Stimulated activated CD8-positive, alpha-beta memory T cell treated with anti-CD3 and anti-CD28 coated beads, Interleukin-15, amount 100 ng/mL, for 24 hours (primary cell): ENCODE data around the gene ITGB3.

Experiments
- DNase-seq: peaks from one replicate; pipeline ENCODE4 v3.0.0-alpha.2; 2020; ENCODE audit warnings: low read depth

The ITGB3 gene

DNA sequence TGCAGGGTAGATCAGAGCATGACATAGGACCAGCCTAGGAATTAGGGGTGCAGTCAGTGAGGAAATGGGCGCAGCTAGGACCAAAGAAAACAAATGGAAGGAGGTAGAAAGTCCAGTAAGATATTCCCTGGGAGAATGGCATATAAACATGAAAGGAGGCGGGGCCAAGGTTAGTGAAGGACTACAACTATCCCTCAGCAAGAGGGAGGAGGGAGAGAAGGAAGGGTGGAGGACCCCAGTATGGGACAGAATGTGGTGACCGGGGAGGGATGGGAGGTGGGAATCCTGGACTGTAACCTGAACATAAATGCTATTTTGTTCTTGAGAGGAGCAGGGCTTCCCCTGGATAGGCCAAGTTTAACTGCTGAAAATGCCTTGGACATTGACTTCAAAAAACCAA is 22.8 kb downstream of the ITGB3 start:
- no peak for DNase-seq

DNA sequence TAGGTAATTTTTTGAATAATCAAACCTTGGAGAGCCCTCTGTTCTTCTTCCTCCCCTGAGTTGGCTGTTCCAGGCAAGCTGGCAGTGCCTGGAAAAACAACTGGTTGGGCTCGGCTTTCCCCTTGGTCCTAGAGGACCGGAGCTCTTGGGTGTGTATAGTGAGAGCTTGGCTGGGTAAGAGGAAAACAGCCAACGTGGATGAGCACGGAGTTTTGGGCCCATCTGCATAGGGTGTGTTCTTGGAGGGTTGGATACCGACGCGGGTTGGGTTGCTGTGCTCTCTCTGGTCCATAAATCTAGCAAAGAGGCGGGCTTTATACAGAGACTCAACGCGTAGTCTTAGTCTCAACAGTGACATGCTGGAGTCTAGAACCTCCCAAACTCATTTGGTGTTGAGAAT is 23.2 kb downstream of the ITGB3 start:
- DNase-seq: no peak

DNA sequence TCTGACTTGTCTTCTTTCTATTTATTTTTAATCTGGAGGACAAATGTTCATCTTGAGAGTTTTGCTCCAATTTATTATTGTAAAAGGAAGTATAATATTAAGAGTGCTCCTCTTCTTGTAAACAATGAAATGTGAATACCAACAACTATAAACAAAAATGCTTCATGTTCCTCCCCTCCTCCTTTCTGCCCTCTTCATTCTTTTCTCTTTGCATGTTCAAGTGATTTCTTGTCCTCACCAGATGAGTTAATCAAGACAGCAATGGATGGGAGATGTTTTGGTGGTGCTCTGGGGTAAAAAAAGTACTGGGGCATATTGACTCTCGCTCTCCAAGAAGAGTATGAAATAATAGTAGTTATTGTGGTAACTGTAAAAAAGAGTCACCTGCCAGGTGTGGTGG is 24.3 kb downstream of the ITGB3 start:
- DNase-seq: no peak

DNA sequence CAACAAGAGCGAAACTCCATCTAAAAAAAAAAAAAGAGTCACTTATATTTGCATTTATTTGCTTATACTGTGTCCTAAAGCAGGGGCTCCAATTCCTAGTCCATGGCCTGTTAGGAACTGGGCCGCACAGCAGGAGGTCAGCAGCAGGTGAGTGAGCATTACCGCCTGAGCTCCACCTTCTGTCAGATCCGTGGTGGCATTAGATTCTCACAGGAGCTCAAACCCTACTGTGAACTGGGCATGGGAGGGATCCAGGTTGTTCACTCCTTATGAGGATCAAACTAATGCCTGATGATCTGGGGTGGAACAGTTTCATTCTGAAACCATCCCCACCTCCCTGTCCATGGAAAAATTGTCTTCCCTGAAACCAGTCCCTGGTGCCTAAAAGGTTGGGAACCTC is 24.9 kb downstream of the ITGB3 start:
- DNase-seq: no peak

DNA sequence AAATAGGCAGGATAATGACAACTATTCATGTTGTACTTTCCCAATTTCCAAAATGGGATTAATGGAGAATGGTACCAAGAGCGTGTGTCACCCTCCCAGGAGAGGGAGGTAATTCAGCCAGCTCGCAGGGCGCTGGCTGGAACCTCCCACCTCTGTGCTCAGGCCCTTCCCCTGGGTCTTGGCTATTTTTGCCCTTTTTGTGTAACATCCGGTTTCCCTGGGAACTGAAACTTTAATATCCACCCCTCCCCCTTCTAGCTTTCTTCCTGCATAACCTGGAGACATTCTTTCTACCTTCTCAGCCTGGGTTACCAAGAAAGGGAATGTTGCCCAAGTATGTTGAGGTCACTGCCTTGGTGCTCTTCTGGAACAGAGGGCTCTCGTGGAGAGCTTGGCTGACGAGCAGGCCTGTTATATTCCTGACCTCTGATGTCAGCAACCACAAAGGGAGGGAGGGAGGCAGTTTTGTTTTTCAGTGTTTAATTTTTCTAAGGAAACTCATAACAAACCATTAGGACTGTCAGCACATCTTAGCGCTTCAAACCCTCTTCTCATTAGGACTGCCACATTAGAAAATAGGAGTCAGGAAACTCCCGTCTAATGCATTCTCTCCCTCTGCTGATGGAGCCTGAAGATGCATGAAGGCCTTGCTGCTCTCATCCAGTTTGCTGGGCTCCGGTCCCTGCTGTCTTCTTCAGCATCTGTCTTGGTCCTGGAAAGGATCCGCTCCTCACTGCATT is 25.6 kb downstream of the ITGB3 start:
- DNase-seq: no peak

DNA sequence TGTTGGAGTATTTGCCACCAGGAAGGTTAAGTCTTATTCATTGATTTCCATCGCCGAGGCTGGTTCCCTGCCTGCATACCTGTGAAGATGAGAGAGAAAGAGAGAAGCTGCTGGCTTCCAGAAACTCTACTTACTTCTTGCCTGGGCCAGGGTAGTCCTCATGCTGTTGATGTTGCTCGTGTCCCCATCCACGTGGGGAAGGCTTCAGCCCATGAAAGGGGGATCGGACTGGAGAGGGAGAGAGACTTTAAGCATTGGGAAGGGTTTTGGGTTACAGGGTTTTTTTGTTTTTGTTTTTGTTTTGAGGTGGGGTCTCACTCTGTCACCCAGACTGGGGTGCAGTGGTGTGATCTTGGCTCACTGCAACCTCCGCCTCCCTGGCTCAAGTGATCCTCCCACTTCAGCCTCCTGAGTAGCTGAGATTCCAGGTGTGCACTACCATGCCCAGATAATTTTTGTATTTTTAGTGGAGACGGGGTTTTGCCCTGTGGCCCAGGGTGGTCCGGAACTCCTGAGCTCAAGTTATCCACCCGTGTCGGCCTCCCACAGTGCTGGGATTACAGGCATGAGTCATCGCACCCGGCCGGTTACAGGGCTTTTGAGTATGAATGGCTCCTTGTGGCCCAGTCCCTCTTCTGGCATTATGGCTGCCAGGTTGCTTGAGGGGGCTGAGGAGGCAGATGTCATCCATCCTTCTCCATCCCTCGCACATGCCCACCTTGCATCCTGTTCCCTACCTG is 26.6 kb downstream of the ITGB3 start:
- no peak for DNase-seq

DNA sequence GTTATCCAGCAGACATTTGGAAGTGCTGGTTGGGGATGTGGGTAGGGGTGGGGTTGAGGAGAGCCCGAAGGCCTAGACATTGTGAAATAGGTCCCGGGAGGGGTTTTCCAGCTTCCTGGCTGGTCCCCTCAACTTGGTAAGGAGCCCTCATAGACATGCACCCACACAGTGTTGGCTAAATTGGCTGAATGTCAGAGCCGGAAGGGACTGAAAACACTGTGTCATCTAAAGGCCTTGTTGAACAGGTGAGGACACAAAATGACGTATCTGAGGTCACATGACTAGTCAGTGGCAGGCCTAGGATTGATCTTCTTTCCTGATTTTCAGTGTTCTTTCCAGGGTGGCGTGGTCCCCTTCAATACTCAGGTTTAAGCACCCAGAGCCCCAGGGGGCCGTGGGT is 27.6 kb downstream of the ITGB3 start:
- no peak for DNase-seq

DNA sequence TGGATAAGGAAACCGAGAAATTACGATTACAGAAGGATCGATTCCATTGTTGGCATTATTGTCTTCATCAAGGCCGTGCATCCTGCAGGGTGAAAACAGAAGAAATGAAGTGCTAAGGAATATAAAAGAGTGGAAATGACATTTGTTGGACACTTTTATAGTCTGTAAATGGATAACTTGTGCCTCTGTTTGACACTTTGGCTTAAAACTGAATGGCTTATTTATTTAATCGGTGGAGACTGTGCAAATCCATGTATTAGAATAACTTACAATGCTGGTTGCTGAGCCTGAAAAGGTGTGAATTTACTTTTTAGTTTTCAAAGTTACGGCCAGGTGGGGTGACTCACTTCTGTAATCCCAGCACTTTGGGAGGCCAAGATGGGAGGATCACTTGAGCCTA is 31.4 kb downstream of the ITGB3 start:
- DNase-seq: no peak

DNA sequence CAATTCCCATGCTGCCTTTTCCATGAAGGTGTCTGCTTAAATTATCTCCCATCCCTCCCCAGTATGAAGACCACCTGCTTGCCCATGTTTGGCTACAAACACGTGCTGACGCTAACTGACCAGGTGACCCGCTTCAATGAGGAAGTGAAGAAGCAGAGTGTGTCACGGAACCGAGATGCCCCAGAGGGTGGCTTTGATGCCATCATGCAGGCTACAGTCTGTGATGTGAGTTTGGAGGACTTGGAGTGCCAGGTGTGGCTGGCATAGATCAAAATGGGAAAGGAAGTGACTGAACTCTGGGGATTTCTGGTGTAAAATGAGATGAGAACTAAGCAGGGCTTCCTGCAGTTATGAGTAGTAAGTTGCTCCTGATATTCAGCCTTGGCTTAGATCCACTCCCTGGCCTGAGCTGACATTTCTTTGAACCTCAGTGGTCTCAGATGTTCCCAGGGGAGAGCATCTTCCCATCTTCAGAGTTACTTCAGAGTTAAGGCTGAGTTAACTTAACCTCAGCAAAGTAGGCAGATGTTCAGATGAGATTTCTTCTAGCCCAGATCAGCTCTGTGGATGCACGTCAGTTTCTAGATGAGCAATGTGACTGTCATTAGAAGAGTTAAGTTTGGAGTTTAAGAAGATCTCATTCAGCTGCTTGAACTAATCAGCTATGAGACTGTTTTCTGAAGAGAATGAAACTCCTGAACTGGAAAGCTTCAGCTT is 32.7 kb downstream of the ITGB3 start:
- no peak for DNase-seq

DNA sequence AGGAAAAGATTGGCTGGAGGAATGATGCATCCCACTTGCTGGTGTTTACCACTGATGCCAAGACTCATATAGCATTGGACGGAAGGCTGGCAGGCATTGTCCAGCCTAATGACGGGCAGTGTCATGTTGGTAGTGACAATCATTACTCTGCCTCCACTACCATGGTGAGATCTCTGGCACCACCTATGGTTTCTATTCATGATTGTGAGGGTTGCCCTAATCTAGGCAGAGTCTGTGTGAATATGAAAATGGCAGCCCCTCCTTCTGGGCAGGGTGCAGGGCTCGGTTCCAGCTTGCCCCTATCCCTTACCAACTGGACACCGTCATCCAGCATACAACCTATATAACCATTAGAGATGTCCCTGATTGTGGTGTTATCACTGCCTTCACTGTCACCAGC is 33.4 kb downstream of the ITGB3 start:
- DNase-seq: no peak

DNA sequence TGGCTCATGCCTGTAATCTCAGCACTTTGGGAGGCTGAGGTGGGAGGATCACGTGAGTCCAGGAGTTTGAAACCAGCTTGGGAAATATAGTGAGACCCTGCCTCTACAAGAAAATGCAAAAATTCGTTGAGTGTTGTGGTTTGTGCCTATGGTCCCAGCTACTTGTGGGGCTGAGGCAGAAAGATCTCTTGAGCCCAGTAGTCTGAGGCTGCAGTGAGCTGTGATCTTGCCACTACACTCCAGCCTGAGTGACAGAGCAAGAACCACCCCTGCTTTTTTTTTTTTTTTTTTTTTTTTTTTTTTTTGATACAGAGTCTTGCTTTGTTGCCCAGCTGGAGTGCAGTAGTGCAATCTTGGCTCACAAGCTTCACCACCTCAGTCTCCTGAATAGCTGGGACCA is 34.0 kb downstream of the ITGB3 start:
- no peak for DNase-seq

DNA sequence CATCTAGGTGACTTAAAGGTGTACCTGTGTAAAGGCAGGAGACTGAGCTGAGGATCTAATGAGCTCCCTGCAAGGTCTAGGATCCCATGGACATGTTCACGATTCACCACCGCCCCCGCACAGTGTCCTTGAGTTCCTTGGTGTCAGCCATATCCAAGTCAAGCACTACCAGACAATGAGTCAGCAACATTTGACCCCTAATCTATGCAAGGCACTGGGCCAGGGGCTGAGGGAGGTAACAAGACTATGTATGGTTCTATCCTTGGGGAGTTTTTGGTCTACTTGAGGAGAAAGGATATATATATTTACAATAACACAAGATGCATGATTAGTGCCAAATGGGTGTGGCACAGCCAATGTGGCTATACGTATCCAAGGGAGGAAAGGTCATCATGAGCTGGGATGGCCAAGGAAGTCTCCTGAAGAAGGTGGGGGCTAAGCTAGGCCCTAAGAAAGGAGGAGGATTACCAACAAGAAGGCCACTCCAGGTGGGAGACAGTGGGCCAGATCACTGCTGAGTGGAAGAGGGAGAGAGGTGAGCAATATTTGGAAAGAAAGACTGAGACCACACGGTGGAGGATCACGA is 35.0 kb downstream of the ITGB3 start:
- no peak for DNase-seq

DNA sequence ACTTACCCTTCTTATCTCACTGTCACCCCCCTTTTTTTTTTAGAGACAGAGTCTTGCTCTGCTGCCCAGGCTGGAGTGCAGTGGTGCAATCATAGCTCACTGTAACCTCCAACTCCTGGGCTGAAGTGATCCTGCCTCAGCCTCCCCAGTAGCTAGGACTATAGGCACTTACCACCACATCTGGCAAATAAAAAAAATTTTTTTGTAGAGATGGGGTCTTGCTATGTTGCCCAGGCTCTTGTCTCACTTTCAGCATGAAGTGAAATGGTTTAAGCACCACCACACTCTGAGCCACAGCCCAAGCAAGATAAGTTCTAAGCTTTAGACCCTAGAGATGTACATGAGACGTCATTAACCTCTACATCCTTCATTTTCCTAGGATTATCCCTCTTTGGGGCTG is 35.7 kb downstream of the ITGB3 start:
- no peak for DNase-seq

DNA sequence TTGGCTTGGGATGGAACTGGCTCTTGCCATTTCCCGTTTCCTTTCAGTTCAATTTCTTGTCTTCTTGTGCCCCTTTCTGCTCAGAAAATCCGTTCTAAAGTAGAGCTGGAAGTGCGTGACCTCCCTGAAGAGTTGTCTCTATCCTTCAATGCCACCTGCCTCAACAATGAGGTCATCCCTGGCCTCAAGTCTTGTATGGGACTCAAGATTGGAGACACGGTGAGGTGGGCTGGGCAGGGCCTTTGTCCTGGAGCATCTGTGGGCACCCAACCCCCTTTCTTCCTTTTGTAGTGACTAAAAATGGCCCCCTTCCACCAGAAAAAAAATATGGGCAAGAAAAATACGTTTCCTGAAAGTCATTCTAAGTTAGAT is 37.2 kb downstream of the ITGB3 start:
- no peak for DNase-seq

DNA sequence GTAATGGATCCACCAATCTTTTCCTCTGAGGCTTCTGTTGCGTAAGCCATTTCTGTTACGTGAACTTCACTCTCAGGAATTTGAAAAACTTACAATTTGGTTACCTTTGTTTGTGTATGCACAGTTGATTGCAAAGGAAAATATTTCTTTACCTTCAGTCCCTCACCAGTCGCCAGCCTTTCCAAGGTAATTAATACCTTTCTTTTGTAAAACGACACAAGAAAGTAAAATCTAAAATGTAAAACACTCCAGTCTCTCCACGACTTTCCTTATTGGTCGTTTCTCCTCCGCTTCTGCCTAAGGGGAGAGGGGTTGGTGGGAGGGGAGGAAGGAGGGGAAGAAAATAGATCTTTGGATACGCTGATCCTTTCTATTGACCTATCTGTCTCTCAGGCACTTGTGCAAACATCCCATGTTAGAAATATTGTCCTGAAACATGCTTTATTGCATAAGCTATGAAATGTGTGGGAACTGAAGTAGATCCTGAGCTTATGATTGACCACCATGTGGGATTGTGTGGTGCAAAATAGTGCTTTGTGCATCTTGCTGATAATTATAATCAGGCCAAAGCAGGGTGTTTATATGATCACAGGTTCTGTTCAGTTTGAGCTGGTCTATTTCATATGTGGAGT is 37.7 kb downstream of the ITGB3 start:
- no peak for DNase-seq

DNA sequence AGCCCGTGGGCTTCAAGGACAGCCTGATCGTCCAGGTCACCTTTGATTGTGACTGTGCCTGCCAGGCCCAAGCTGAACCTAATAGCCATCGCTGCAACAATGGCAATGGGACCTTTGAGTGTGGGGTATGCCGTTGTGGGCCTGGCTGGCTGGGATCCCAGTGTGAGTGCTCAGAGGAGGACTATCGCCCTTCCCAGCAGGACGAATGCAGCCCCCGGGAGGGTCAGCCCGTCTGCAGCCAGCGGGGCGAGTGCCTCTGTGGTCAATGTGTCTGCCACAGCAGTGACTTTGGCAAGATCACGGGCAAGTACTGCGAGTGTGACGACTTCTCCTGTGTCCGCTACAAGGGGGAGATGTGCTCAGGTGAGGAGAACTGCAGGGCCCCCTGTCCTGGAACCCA is 38.6 kb downstream of the ITGB3 start:
- no peak for DNase-seq

DNA sequence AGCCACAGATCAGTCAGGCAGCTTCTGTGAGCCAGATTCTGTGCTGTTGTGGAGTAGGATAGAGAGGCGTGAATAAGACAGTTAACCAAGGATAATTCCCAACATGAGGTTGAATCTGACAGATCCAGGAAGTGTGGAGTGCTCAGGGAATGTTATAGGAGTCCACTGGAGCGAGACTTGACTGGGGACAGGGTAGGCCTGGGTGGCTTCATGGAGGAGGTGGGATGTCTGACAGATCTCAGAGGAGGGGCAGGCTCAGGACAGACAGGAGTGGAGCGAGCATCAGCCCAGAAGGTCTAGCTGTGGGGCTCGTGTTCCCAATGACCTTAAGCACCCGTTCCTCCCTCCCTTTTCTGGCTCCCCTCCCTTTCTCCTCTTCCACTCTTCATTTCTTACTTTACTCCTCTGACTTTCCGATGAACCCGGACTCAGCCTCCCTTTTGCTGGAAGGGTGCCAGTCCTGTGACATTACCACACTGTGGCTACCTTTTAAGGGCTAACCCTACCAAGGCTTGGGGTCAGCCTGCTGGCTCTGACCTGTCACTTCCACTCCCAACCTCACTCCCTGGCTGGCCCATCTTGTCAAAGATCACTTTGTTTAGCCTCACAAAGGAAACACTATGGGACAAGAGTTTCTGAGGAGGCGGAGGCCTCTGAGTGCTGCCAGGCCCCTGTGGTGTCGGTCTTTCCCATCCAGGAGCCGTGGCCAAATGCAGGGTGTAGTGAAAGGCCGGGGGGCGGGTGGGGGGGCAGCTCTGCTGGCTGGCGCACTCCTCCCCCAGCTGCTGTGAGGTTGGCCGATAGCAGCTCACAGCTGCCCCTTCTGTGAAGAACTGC is 41.6 kb downstream of the ITGB3 start:
- no peak for DNase-seq

DNA sequence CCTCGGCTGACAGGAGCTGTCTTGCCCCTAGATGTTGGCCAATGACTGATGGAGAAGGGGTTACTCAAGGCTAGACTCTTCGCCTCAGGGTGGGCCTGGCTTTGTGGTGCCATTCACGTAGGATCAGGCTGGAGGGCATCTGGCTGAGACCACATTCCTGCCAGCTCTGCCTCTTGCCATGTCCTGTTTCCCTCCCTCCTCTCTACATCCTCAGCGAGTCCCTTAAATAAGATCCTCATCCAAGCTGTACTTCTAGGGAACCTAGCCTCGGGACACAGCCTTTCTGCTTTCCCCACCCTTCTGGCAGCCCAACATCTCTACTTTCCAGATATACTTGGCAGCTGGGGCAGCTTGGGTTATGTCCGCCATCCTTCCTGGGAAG is 42.2 kb downstream of the ITGB3 start:
- DNase-seq: no peak

DNA sequence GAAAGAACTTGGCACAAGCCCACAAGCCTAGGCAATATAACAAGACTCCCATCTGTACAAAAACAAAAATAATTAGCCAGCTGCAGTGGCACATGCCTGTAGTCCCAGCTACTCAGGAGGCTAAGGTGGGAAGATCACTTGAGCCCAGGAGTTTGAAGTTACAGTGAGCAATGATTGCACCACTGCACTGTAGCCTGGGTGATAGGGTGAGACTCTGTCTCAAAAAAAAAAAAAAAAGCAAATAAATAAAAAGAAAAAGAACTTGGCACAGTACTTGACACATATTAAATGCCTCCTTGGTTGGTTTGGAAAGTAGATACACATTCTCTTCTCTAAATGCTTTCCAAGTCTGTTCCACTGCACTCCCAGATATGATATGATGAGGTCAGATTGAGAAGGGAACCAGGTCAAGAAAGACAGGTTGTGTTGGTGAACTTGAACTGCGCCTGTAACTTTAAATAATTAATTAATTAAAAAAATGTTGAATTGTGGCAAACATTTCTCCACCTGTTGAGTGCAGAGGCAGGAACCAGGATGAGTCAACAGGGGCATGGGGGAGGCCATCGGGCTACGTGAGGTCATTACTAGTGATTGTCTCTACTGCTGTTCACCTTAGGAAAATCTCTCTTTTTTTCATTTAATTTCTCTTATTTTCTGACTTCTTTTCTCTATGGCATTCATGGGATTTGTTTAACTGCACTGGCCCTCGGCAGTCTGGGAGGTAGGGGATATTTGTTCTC is 44.2 kb downstream of the ITGB3 start:
- DNase-seq: no peak

DNA sequence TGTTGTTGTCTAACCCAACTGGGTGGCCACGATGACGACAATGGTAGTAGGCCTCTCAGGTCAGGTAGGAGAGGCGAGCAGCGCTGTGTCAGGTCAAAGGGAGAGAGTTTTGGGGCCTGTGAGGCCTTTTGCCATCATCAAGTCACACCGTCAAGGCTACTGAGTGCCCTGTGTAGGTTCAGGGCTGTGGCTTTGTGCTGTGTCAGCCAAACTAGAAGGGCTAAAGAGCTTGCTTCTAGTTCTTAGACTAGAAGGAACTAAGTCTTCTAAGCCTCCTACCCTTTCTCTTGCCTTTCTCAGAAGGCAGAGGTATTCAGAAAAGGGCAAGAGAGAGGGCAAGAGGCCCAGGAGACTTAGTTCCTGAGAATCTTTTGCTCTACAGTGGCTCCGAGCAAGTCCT is 45.1 kb downstream of the ITGB3 start:
- DNase-seq: no peak
